HG03457 (cell line): ENCODE measurements around the gene CTNND2.
A peak's percentile ranks its signal among the peaks of the same experiment; 100 is the strongest.
"Not testable (repeated sequence)": the region's sequence is repeated elsewhere in the genome, so short reads cannot be mapped to it uniquely, and the experiment has no call there.

ENCODE experiments used
- ATAC-seq: cut with Tn5 transposase; IDR thresholded peaks from one replicate; pipeline ENCODE4 v1.9.1; 2021; ENCODE audit warnings: moderate number of reproducible peaks; ENCODE audit not compliant: unreplicated experiment

The CTNND2 gene

GRCh38 chr5:11007269-11007870 is 896.9 kb downstream of the CTNND2 start:
- no peak for ATAC-seq

- not testable (repeated sequence) for ATAC-seq
Observed at GRCh38 chr5:11004523-11004922, 899.7 kb downstream of the CTNND2 start.

GRCh38 chr5:11000515-11001353 is 903.5 kb downstream of the CTNND2 start:
- ATAC-seq, result no peak

DNA sequence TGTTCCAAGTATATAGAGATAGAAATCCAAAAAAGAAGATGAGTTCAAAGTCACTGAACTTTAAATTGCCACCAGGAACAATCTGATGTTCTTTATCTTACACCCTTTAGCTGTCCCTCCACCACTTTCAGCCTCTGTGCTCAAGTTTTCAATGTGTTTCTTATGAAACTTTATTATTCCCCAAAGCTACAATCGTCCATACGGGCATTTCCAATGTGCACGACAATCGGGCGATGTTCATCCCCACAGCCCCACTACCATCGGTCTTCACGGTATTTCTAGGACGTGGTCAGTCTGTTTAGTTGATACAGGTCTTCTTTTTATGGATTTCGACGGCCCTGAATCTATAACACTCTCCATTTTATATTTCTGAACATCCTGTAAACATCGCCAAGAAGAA is 904.5 kb downstream of the CTNND2 start:
- no peak for ATAC-seq

- ATAC-seq, result no peak
Observed at GRCh38 chr5:10995891-10996290, 908.4 kb downstream of the CTNND2 start.

- ATAC-seq, result no peak
Observed at GRCh38 chr5:10994091-10994986, 909.9 kb downstream of the CTNND2 start.

DNA sequence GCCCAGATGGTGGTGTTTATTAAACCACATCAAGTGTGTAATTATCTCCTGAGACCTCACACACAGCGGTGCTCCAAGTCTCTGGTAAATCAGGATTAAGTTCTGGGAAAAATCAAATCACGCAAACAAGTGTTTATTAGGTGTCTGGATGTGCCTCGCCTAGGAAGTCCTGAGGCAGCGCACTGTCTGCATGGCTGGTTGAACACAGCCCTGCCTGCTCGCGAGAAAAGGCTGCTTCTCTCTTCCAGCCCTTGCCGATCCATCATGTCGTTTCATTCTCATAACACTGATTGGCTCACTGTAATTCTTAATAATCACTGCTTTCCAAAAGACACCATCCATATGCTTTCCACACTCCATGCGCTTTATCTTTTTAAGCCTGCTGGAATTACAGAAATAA is 913.6 kb downstream of the CTNND2 start:
- ATAC-seq, result no peak

GRCh38 chr5:10989577-10990263 is 914.5 kb downstream of the CTNND2 start:
- ATAC-seq, result no peak

- ATAC-seq, result no peak
Observed at GRCh38 chr5:10988622-10989021, 915.6 kb downstream of the CTNND2 start.

GRCh38 chr5:10987925-10988504 is 916.2 kb downstream of the CTNND2 start:
- peak; percentile 89 for ATAC-seq

DNA sequence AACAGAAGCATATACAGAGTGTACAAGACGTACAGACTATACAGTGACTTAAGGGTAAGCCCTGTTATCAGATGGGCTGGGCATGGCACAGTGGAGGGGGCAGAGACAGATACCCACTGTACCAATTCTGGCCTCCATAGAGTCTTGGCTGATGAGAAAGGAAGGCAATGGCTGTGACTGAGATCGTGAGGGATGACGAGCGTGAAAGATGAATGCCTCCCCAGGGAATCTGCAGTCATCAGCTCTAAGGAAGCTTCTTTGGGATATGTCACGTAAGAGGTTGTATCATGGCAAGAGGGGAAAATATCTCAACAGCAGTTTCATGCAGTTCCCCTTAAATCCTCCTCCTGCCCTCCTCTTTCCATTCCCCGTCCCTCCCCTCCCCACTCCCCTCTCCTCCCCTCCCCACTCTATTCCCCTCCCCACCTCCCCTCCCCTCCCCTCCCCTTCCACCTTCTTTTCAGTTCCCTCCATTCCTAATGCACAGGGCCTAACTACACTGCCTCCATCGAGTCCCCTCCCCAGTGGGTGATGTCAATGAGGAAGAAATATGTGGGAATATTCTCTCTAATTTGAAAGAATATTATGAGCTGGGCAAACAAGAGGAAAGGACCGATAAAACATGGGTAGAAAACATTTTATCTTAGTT is 916.8 kb downstream of the CTNND2 start:
- no peak for ATAC-seq

DNA sequence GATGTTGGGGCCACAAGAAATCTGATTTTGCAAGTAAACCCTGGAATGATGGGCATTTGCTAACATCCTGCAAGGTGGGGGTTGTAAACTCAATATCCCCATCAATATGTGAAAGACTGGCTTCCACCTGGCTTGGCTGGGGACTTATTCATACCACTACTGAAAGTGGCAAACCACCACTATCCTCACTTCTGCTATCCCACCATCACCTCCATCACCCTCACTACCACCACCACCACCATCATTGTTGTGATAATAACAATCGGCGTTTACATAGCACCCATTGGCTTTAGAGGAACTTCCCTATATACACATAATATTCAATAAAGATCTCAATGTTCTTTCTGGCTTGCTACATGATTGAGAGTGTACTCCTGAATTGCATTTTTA is 918.5 kb downstream of the CTNND2 start:
- no peak for ATAC-seq

DNA sequence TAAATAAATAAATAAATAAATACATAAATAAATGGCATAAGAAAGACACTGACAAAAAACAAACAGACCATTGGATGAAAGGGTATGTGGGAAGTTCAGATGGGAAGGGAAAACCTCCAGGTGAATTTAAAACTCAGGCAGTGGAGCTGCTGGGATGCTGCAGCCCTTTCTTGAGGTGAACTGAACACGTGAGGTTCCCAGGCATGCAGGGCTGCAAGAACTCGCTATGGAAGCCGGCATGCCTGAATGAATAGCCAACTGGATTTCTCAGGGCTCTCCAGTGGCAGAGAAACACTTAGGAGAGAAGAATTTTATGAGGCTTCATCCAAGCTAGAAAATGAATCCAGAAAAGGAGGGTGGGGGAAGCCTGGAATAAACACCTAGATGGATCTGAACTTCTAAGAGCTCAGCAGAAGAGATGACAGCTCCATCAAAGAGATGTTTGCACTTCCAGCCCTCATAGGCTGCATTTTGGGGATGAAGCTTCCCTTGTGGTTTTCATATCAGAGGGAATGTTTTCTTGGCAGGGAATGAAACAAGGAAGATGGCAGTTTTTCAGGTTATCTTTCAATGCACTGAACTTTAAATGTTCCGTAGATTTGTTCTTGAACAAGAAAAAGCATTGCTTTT is 919.0 kb downstream of the CTNND2 start:
- no peak for ATAC-seq

- ATAC-seq, result no peak
Observed at GRCh38 chr5:10984021-10984715, 920.1 kb downstream of the CTNND2 start.

DNA sequence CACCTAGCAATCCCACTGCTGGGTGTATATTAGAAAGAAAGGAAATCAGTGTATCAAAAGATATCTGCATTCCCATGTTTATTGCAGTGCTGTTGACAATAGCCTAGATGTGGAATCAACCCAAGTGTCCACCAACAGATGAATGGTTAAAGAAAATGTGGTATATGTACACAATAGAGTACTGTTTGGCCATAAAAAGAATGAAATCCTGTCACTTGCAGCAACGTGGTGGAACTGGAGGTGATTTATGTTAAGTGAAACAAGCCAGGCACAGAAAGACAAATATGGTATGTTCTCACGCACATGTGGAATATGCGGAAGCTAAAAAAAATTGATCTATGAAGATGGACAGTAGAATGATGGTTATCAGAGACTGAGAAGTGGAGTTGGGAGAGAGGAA is 921.6 kb downstream of the CTNND2 start:
- no peak for ATAC-seq

DNA sequence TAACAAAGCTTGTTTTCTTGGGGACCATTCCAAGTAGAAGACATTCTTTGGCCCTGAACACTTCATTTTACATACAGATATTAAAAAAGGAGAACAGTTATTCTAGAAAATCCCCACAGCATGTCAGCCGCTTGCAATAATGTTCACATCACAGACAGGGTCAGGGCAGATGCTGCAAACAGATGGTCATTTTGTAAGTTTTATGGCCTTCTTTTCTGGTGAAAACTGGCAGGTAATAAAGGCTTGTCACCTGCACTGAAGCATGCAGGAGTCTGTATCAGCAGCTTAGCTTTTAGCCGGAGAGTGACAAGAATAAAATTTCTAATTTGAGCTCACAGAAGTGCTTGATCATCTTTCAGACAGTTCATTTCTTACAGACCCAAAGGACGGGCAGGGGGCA is 922.3 kb downstream of the CTNND2 start:
- no peak for ATAC-seq

- no peak for ATAC-seq
Observed at GRCh38 chr5:10977011-10977410, 927.2 kb downstream of the CTNND2 start.

- ATAC-seq, result no peak
Observed at GRCh38 chr5:10975945-10976344, 928.3 kb downstream of the CTNND2 start.

DNA sequence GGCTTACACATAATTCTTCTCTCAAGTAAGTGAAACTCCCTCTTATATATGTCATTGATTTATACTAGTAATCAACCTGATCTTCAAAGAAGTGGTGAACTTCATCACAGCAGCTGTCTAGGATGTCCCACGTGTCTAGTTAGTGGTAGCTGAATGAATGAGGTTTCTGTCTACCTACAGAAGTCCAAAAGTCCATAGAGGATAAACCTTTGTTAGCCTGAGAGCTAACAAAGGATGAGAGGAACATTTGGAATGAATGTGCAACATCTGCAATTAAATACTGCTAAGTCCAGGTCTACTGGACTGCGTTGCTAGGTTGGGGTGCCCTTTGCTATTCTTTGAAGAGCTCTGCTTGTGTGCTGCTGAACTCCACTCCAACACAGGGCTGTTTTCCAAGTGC is 929.4 kb downstream of the CTNND2 start:
- ATAC-seq, result no peak
